ENCODE data around the gene GRAMD2A. TPM values are rescaled to one million over a fixed set of nuclear protein-coding genes. Genes with fewer than 3 reads are reported as not detected.
A peak's percentile ranks its signal among the peaks of the same experiment; 100 is the strongest.

The GRAMD2A gene
- total and polyA plus RNA-seq, 2 experiments from 2014 or later = 0.70 to 2.8 TPM

DNA sequence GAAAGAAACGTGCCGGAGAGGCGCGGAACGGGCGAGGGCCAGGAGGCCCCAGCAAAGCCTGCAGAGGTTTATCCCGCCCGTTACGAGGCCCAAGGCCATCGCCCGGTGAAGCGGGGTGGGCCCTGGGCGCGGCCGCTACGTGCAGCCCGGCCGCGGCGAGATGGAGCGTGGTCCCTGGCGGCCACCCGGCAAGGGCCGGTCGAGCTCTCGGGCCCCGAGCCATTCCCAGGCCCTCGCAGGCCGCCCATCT, 32.3 kb upstream of the GRAMD2A start (continued):
- no peak for TF ChIP-seq POLR2AphosphoS5 (IDR thresholded peaks at IDR 0.05; ENCODE audit: low read depth)
- TF ChIP-seq CREB1 (CRISPR knock-in tag; IDR thresholded peaks at IDR 0.05; ENCODE audit: low read depth) = no peak
- TF ChIP-seq, protein P1, sequence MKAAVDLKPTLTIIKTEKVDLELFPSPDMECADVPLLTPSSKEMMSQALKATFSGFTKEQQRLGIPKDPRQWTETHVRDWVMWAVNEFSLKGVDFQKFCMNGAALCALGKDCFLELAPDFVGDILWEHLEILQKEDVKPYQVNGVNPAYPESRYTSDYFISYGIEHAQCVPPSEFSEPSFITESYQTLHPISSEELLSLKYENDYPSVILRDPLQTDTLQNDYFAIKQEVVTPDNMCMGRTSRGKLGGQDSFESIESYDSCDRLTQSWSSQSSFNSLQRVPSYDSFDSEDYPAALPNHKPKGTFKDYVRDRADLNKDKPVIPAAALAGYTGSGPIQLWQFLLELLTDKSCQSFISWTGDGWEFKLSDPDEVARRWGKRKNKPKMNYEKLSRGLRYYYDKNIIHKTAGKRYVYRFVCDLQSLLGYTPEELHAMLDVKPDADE (IDR thresholded peaks at IDR 0.05) = no peak
- no peak for TF ChIP-seq STAT1 (IDR thresholded peaks at IDR 0.05; ENCODE audit: unreplicated experiment)
- TF ChIP-seq ZNF331 (CRISPR knock-in tag; IDR thresholded peaks at IDR 0.05; ENCODE audit: low read depth) = no peak
- no peak for TF ChIP-seq ZNF114 (CRISPR knock-in tag; IDR thresholded peaks at IDR 0.05)

DNA sequence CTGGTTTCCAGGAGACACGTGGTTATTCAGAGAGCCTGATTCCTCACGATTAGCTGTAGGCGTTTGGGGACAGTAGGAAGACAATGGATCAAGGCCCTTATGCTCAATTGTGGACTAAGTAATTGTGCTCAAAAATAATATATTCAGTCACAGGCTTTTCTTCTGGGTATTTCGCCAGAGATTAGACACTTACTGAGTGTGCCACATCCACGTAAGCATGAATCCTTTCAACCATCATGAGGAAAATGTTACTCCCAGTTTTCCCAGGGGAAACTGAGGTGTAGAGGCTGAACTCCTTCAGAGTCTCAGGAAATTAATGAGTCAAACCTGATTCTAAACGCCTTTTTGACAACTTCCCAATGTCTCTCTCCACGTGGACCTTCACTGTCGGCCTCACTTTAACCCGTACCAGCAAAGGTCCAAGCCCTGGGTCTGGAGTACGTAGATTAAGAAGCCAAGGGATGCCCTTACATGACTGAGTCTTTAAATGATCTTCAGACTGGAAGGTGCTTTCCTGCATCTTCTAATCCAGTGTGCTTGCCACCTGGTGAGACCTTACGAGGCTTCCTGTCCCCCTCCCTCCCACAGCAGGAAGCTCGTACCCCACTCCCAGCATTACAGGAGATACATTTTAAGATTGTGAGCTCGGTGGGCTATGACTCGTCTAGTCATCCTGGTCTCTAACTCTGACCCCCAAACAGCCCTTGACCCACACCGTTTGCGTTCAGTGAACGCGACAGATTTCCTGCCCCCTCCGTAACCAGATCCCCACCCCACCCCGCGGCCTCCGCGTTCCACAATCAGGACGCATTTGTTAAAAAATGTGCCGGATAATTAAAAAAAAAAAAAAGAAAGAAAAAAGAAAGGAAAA, 31.7 kb upstream of the GRAMD2A start:
- Mint-ChIP-seq H3K36me3 (ENCODE audit: low read depth) (peaks cover 25% of the 10 kb centered on the region), H3K9me3 (0 out of 3 replicates have a peak, but pooled peaks cover 2% of the 10 kb centered on the region), H3K27me3 (ENCODE audit: insufficient read depth, low read depth, poor library complexity) (peaks cover 35% of the 10 kb centered on the region), H3K27ac (peak overlapping the region; percentile 87), H3K4me3 (peak overlapping the region; percentile 98), H3K4me1 (peaks cover 51% of the 10 kb centered on the region)
- no peak overlapping the region for H2AFZ ChIP-seq
- peak overlapping the region; percentile 99 for H3K4me3 ChIP-seq
- peaks cover 66% of the 10 kb centered on the region for H3K79me2 ChIP-seq (replicated peaks; ENCODE audit: insufficient read depth)
- peaks cover 20% of the 10 kb centered on the region for H3F3A ChIP-seq (replicated peaks; ENCODE audit: low read depth)
- H3K9me2 ChIP-seq (ENCODE audit: insufficient read depth) = no peaks in the 10 kb centered on the region
- H3K27ac ChIP-seq (ENCODE audit: low read depth) = peak overlapping the region; percentile 52; the same call in 1 of the 2 replicates
- DNase-seq (ENCODE audit: low spot score) (peak; percentile 28), ATAC-seq (no peak)
- peaks cover 52% of the 10 kb centered on the region for H3K4me1 ChIP-seq (ENCODE audit: insufficient read depth)
- H4K20me1 ChIP-seq (replicated peaks; ENCODE audit: insufficient read depth) = peaks cover 52% of the 10 kb centered on the region
- TF ChIP-seq ZNF331 (CRISPR knock-in tag; IDR thresholded peaks at IDR 0.05; ENCODE audit: low read depth) (no peak), CREB1 (CRISPR knock-in tag; IDR thresholded peaks at IDR 0.05; ENCODE audit: low read depth) (no peak), STAT1 (IDR thresholded peaks at IDR 0.05; ENCODE audit: unreplicated experiment) (no peak), NANOG (IDR thresholded peaks at IDR 0.05; ENCODE audit: borderline replicate concordance) (no peak), EZH2phosphoT487 (IDR thresholded peaks at IDR 0.05; ENCODE audit: unreplicated experiment) (no peak), ZNF114 (CRISPR knock-in tag; IDR thresholded peaks at IDR 0.05) (no peak)
- TF ChIP-seq, protein P2, sequence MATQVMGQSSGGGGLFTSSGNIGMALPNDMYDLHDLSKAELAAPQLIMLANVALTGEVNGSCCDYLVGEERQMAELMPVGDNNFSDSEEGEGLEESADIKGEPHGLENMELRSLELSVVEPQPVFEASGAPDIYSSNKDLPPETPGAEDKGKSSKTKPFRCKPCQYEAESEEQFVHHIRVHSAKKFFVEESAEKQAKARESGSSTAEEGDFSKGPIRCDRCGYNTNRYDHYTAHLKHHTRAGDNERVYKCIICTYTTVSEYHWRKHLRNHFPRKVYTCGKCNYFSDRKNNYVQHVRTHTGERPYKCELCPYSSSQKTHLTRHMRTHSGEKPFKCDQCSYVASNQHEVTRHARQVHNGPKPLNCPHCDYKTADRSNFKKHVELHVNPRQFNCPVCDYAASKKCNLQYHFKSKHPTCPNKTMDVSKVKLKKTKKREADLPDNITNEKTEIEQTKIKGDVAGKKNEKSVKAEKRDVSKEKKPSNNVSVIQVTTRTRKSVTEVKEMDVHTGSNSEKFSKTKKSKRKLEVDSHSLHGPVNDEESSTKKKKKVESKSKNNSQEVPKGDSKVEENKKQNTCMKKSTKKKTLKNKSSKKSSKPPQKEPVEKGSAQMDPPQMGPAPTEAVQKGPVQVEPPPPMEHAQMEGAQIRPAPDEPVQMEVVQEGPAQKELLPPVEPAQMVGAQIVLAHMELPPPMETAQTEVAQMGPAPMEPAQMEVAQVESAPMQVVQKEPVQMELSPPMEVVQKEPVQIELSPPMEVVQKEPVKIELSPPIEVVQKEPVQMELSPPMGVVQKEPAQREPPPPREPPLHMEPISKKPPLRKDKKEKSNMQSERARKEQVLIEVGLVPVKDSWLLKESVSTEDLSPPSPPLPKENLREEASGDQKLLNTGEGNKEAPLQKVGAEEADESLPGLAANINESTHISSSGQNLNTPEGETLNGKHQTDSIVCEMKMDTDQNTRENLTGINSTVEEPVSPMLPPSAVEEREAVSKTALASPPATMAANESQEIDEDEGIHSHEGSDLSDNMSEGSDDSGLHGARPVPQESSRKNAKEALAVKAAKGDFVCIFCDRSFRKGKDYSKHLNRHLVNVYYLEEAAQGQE (IDR thresholded peaks at IDR 0.05; ENCODE audit: unreplicated experiment) = no peak
- TF ChIP-seq, protein P1 (IDR thresholded peaks at IDR 0.05) = no peak
- TF ChIP-seq, protein P3, sequence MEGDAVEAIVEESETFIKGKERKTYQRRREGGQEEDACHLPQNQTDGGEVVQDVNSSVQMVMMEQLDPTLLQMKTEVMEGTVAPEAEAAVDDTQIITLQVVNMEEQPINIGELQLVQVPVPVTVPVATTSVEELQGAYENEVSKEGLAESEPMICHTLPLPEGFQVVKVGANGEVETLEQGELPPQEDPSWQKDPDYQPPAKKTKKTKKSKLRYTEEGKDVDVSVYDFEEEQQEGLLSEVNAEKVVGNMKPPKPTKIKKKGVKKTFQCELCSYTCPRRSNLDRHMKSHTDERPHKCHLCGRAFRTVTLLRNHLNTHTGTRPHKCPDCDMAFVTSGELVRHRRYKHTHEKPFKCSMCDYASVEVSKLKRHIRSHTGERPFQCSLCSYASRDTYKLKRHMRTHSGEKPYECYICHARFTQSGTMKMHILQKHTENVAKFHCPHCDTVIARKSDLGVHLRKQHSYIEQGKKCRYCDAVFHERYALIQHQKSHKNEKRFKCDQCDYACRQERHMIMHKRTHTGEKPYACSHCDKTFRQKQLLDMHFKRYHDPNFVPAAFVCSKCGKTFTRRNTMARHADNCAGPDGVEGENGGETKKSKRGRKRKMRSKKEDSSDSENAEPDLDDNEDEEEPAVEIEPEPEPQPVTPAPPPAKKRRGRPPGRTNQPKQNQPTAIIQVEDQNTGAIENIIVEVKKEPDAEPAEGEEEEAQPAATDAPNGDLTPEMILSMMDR (conservative IDR thresholded peaks at IDR 0.05; ENCODE audit: low read depth in 2 of 2) = no peak
- no peaks in the 10 kb centered on the region for H3K27me3 ChIP-seq (ENCODE audit: insufficient read depth)
- peak overlapping the region; percentile 97 for H3K4me2 ChIP-seq
- peaks cover 14% of the 10 kb centered on the region; the same call in 1 of the 2 replicates for H3K36me3 ChIP-seq (ENCODE audit: insufficient read depth)

Measured in GM23338 (cell line).